Mesodermal cell (in vitro differentiated cells): ENCODE measurements around the gene WDR88.

ENCODE experiments used
- H3K27ac ChIP-seq: 2 replicates; pipeline ENCODE4 v1.7.0; 2013; ENCODE audit warnings: mild to moderate bottlenecking, low read depth, low read length, moderate library complexity; ENCODE audit not compliant: severe bottlenecking
- H3K36me3 ChIP-seq: 2 replicates; pipeline ENCODE4 v1.7.1; 2013; ENCODE audit warnings: mild to moderate bottlenecking, low read length, moderate library complexity; ENCODE audit not compliant: control insufficient read depth, insufficient read depth
- H3K4me1 ChIP-seq: one replicate; pipeline ENCODE4 v1.7.1; 2013; ENCODE audit warnings: mild to moderate bottlenecking, low read length; ENCODE audit not compliant: insufficient read depth, control insufficient read depth, poor library complexity, severe bottlenecking
- H3K4me3 ChIP-seq: 2 replicates; pipeline ENCODE4 v1.7.0; 2013; ENCODE audit warnings: low read length, control low read depth, mild to moderate bottlenecking; ENCODE audit not compliant: insufficient read depth, poor library complexity, severe bottlenecking; ENCODE audit errors: extremely low read depth
- H3K9me3 ChIP-seq: 2 replicates; pipeline ENCODE4 v1.7.1; 2013; ENCODE audit warnings: mild to moderate bottlenecking, low read length, moderate library complexity; ENCODE audit not compliant: control insufficient read depth
- WGBS, 2 experiments: methylation state at CpG; one replicate each; pipeline ENCODE4 v1.1.5; 2013; ENCODE audit warnings: missing lambda C conversion rate in 2 of 2; ENCODE audit not compliant: insufficient coverage in 2 of 2; 5-methylcytosine and 5-hydroxymethylcytosine counted together

The WDR88 gene

DNA sequence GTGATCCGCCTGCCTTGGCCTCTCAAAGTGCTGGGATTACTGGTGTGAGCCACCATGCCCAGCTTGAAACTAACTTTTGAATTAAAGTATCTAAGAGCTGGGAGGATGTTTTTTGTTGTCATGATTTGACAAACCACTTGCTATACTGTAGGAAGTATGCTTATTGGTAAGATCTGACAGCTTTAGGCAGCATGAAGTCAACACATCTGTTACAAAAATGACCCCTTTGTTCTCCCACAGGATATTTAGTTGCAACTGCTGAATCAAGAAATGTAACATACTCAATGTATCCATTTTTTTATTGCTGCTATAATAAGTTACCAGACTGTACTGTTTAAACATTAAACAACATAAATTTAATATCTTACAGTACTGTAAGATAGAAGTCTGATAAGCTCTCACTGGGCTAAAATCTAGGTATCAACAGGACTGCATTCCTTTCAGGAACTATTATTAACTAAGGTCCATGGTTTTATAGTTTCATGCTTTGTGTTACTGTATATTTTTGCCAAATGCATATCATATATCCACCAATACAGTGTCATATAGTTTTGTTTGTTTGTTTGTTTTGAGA, 39.4 kb downstream of the WDR88 start:
- 83% methylated on average over 1 of the region's 1 CpG; no CpG with 5 or more reads in 1 of the 2 experiments for WGBS, 2 experiments
- no peak overlapping the region for H3K27ac ChIP-seq

DNA sequence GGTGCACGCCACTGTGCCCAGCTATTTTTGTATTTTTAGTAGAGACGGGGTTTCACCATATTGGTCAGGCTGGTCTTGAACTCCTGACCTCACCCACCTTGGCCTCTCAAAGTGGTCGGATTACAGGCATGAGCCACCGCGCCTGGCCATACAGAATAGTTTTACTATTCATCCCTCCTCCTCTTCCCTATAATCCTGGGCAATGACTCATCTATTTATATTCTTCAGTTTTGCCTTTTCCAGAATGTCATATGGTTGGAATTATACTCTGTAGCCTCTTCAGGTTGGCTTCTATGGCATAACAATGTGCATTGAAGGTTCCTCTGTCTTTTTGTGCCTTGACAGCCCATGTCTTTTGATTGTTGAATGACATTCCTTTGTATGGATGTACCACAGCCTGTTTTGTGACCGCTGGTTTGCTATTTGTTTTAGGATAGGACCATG, 40.0 kb downstream of the WDR88 start:
- Histone ChIP-seq H3K36me3 (no peaks in the 10 kb centered on the region), H3K4me3 (no peak overlapping the region), H3K27ac (no peak overlapping the region), H3K4me1 (peaks cover 7% of the 10 kb centered on the region), H3K9me3 (no peaks in the 10 kb centered on the region)
- WGBS, 2 experiments: 96 to 98% methylated on average over 5 of the region's 6 CpGs

More for the DNA sequence above, 39.4 kb downstream of the WDR88 start:
- no peaks in the 10 kb centered on the region for H3K36me3 ChIP-seq
- no peaks in the 10 kb centered on the region for H3K9me3 ChIP-seq
- peaks cover 7% of the 10 kb centered on the region for H3K4me1 ChIP-seq
- no peak overlapping the region for H3K4me3 ChIP-seq

DNA sequence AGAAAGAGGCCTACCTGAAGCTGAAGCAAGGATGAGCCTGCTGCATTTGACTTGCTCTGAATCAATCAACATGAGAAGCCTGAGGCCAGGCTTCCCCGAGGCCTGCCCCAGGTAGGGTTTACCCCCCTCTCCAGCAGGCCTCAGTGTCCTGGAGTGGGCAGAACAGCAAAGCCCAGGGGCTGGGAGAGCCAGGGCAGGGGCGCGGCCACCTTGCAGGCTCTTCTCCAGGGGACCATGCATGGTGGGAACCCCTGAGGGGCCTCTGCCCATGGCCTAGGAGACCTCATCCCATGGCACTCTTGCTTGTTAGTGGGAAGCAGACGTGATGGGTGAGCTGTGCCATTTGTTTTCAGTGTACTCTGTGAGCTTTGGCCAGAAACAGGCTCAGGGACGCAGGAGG, 42.3 kb downstream of the WDR88 start:
- WGBS, 2 experiments: 90 to 100% methylated on average over 3 to 5 of the region's 5 CpGs
- no peaks in the 10 kb centered on the region for H3K9me3 ChIP-seq
- peaks cover 7% of the 10 kb centered on the region for H3K4me1 ChIP-seq
- no peaks in the 10 kb centered on the region for H3K36me3 ChIP-seq
- no peak overlapping the region for H3K4me3 ChIP-seq
- no peak overlapping the region for H3K27ac ChIP-seq

DNA sequence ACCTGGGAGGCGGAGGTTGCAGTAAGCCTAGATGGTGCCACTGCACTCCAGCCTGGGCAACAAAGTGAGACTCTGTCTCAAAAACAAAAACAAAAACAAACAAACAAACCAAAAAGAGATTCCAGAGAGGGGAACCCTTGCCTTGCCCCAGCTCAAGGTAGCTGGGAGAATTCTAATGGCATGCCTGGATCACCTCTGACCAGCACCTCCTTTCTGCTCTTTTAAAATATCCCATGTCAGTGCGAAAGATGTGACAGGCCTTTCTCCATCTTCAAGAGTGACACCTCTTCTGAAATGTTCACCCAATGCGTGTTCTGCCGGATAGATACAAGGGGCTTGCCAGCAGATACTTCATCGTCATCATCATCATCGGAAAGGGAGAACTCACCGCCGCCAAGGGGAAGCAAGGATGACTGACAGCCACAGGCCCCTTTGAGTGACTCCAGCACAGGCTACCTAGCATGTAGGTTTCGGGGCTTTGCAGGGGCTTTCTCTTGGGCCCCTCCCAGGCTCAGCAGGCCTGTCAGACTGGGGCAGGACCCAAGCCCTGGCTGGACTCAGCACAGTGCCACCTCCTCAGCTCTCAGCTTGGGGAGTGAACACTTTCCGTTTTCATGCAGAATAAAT, 43.4 kb downstream of the WDR88 start:
- Histone ChIP-seq H3K27ac (no peak overlapping the region), H3K9me3 (no peaks in the 10 kb centered on the region), H3K36me3 (no peaks in the 10 kb centered on the region), H3K4me1 (peaks cover 7% of the 10 kb centered on the region), H3K4me3 (peak overlapping the region; percentile 80)
- WGBS, 2 experiments: 90 to 94% methylated on average over 9 to 10 of the region's 10 CpGs

DNA sequence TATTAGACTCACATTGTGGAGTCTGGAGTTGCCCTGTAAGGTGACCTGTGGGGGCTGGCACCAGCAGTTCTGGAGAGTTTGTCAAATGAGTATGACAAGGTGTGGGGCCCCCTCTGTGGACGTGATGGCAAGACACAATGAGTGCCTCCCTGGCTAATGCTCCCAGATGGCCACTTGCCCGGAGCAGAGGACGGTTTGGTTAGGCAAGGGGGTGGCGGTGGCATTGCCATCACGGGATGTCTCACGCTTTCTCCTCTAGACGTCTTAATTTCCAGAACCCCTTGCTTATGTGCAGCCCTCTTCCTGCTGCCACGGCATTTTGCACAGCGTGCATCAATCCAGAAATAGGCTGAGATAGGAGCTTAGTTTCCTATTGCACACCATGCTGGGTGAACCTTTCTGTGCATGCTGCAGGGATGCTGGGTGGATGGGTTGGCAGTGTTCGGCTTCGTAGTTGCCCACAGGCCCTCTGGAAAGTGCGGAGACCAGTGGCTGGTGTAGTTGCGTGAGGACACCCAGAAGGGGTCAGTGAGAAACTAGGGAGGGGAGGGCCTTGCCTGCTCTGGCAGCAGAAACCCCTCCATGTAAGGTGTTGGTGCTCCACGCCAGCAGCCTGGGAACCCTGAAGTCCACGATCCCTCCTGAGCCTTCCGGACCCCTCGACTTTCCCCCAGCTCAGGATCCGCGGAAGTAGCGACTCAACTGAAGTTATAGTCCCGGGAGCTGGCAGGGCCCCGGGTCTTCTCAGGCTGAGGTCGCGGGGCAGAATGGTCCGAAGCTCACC, 44.2 kb downstream of the WDR88 start:
- H3K27ac ChIP-seq: peak overlapping the region; percentile 85
- no peaks in the 10 kb centered on the region for H3K36me3 ChIP-seq
- 16 to 28% methylated on average over 20 to 25 of the region's 25 CpGs for WGBS, 2 experiments
- no peaks in the 10 kb centered on the region for H3K9me3 ChIP-seq
- H3K4me1 ChIP-seq: peaks cover 7% of the 10 kb centered on the region
- H3K4me3 ChIP-seq: peak overlapping the region; percentile 80

DNA sequence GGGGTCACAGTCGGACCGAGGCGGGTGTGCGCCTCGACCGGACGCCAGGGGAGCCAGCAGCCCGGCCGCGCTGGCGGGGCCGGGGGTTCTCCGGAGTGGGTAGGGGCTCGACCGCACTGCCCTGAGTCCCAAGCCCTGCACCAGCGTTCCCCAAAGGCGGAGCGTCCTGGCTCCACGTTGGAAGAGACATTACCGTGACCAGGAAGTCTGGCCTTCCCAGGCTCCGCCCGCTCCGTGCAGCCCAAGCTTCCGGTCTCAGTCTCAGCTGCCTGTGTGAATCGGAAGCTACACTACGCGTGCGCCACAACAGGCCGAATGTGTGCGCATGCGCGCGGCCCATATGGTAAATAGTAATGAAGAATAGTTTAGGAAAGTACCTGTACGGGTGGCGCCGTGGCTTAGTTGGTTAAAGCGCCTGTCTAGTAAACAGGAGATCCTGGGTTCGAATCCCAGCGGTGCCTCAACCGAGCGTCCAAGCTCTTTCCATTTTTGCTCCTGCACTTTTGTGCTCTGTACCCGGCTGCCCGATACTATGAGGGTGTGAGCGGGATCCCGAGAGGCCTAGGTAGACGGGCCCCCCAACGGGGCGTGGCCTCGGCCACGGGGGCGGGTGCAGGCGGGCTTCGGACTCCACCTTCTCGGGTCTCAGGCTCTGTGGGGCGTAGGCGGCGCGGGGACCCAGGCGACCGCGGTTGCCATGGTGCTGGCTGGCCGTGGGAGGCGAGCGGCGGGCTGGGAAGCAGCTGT, 44.9 kb downstream of the WDR88 start:
- H3K9me3 ChIP-seq: no peaks in the 10 kb centered on the region
- H3K4me1 ChIP-seq: peaks cover 7% of the 10 kb centered on the region
- peak overlapping the region; percentile 90 for H3K27ac ChIP-seq
- H3K36me3 ChIP-seq: no peaks in the 10 kb centered on the region
- 0% methylated on average over 56 to 59 of the region's 65 CpGs for WGBS, 2 experiments
- peak overlapping the region; percentile 80 for H3K4me3 ChIP-seq

DNA sequence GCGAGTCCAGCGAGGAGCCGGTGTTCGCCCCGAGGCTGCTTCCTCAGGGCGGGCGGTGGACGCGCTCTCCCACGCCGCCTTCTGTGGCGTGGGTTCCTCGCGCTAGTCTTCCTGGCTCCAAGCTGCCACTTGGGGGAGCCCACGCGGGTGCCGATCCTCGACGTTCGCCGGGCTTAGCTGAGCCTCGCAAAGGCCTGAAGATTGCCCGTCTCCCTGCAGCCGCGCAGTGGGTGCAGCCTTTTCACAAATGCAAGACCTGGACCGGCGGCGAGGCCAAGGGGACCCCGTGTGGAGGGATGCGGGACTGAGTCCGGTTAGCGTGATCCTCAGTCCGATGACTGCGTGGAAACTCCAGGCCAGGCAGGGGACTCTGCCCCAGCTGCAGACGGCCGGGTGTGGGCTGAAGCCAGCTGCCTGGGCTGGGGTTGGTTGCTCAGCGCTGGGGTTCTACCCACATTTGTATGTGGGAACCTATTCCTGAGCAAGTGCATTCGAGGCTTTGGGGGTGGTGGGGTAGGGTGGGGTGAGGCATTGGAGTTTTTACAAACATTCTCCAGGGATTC, 45.6 kb downstream of the WDR88 start:
- WGBS, 2 experiments: 1 to 2% methylated on average over 34 to 38 of the region's 38 CpGs
- no peaks in the 10 kb centered on the region for H3K36me3 ChIP-seq
- H3K4me1 ChIP-seq: peaks cover 7% of the 10 kb centered on the region
- peak overlapping the region; percentile 90 for H3K27ac ChIP-seq
- H3K4me3 ChIP-seq: peak overlapping the region; percentile 80
- no peaks in the 10 kb centered on the region for H3K9me3 ChIP-seq

DNA sequence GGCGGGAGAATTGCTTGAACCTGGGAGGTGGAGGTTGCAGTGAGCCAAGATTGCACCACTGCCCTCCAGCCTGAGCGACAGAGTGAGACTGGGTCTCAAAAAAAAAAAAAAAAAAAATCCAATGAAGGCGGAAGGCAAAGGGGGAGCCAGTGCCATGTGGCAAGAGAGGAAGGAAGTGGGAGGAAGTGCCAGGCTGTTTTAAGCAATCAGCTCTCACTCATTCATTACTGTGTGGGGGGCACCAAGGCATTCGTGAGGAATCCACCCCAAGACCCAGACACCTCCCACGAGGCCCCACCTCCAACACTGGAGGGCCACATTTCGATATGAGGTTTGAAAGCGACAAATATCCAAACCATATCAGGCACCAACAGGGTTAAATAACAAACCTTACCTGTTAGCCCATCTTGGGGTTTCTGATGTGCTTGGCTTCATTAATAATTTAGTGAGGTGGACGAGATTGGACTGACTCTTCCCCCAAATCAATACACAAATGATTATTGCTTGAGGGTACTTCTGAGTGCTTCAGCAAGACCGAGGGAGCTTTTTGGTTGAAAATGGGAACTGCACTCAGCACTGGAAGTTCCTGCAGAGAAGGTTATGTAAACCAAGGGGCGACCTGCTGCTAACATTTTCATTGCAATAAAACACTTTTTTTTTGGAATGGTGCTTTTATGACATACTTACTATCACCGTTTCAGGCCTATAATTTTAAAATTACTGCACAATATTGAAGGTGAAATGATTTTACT, 54.7 kb downstream of the WDR88 start:
- Histone ChIP-seq H3K4me3 (no peak overlapping the region), H3K9me3 (no peaks in the 10 kb centered on the region), H3K4me1 (no peaks in the 10 kb centered on the region), H3K27ac (no peak overlapping the region), H3K36me3 (no peaks in the 10 kb centered on the region)
- 45 to 50% methylated on average over 2 of the region's 11 CpGs for WGBS, 2 experiments

DNA sequence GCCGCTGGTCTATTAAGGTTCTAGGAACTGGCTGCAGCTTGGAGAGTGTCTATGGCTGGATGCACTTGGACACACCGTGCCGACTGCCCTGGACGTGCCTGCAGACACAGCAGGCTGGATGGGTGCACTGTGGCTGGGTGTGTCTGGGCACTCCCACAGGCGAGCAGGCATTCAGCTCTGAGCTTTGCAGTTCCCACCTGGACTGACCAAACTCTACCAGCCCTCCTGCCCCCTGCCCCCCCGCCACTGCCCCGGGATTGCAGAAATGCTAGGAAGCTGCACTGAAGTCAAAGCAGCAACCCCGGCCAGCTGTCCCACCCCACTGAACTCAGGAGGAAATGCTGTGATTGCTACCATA, 55.2 kb downstream of the WDR88 start:
- no peak overlapping the region for H3K27ac ChIP-seq
- no peaks in the 10 kb centered on the region for H3K4me1 ChIP-seq
- WGBS, 2 experiments: 67% methylated on average over 4 to 7 of the region's 8 CpGs
- no peak overlapping the region for H3K4me3 ChIP-seq
- H3K36me3 ChIP-seq: no peaks in the 10 kb centered on the region
- no peaks in the 10 kb centered on the region for H3K9me3 ChIP-seq

GRCh38 chr19:33189453-33189852, 57.5 kb downstream of the WDR88 start:
- no peaks in the 10 kb centered on the region for H3K36me3 ChIP-seq
- no CpG with 5 or more reads among the region's 1 CpG for WGBS, 2 experiments

More at GRCh38 chr19:33189453-33189852, 57.5 kb downstream of the WDR88 start:
- H3K4me3 ChIP-seq: no peak overlapping the region
- no peak overlapping the region for H3K27ac ChIP-seq
- no peaks in the 10 kb centered on the region for H3K4me1 ChIP-seq
- H3K9me3 ChIP-seq: no peaks in the 10 kb centered on the region
